ENCODE results near the gene ANTXRL. TPM values are rescaled to one million over a fixed set of nuclear protein-coding genes. Genes with fewer than 3 reads are reported as not detected.
A peak's percentile ranks its signal among the peaks of the same experiment; 100 is the strongest.
"Not testable (repeated sequence)": the region's sequence is repeated elsewhere in the genome, so short reads cannot be mapped to it uniquely, and the experiment has no call there.

Gene ANTXRL
- polyA plus RNA-seq, 2 of the 4 experiments (the other 2 are of a cell fraction) = 0.13 to 0.26 TPM

- CTCF ChIA-PET = interaction anchor here (0.5 to 1.6 kb wide), 2 partner anchors 8 to 517 kb away, joined by 3 to 11 read pairs; no protein-coding TSS in a partner anchor
- WGBS (ENCODE audit: missing lambda C conversion rate) = 63% methylated on average over 4 of the region's 6 CpGs
- H3K4me2 ChIP-seq = no peak overlapping the region
- FAIRE-seq (no peak), DNase-seq (ENCODE audit: low read depth in 1 of 2, low spot score in 1 of 2) (no peak), ATAC-seq (no peak)
- no peaks in the 10 kb centered on the region for H3K9me3 ChIP-seq
- no peak for TF ChIP-seq RNF2 (IDR thresholded peaks at IDR 0.05; ENCODE audit: borderline replicate concordance, low read depth)
- H3K27ac ChIP-seq = no peak overlapping the region
- POLR2A ChIA-PET = no interaction called here
- H3K4me3 ChIP-seq = no peak overlapping the region
- no peaks in the 10 kb centered on the region for H3K4me1 ChIP-seq
These were observed 22.9 kb upstream of the ANTXRL start for GRCh38 chr10:46263831-46264268.

GRCh38 chr10:46264336-46264735, 22.5 kb upstream of the ANTXRL start:
- FAIRE-seq (no peak), ATAC-seq (no peak), DNase-seq (ENCODE audit: low read depth in 1 of 2, low spot score in 1 of 2) (no peak)
- Histone ChIP-seq H3K4me3 (no peak overlapping the region), H3K4me1 (no peaks in the 10 kb centered on the region), H3K9me3 (no peaks in the 10 kb centered on the region), H3K4me2 (no peak overlapping the region), H3K27ac (0 out of 6 replicates have a peak overlapping the region, but pooled peaks of 1 of the 2 experiments have one; percentile 8)
- ChIA-PET CTCF (interaction anchor here (0.5 to 1.6 kb wide), 3 partner anchors 8 to 517 kb away, joined by 3 to 11 read pairs (median 8); no protein-coding TSS in a partner anchor), POLR2A (no interaction called here)
- TF ChIP-seq ATOH8 (CRISPR knock-in tag; IDR thresholded peaks at IDR 0.05; ENCODE audit: low read depth) (no peak), RARB (CRISPR knock-in tag; IDR thresholded peaks at IDR 0.05) (no peak), HOXB13 (CRISPR knock-in tag; IDR thresholded peaks at IDR 0.05; ENCODE audit: low read depth) (no peak), CBX2 (IDR thresholded peaks at IDR 0.05; ENCODE audit: borderline replicate concordance, low read depth) (no peak), ELK1 (IDR thresholded peaks at IDR 0.05; ENCODE audit: low read depth, low read length) (no peak), RNF2 (IDR thresholded peaks at IDR 0.05; ENCODE audit: borderline replicate concordance, low read depth) (no peak), TP53 (CRISPR knock-in tag; IDR thresholded peaks at IDR 0.05) (no peak), ZNF302 (CRISPR knock-in tag; IDR thresholded peaks at IDR 0.05) (no peak), PBX3 (IDR thresholded peaks at IDR 0.05) (no peak), EHMT2 (IDR thresholded peaks at IDR 0.05; ENCODE audit: low read depth) (no peak)
- WGBS (ENCODE audit: missing lambda C conversion rate) = 70% methylated on average over 4 of the region's 5 CpGs

GRCh38 chr10:46264737-46265368, 21.9 kb upstream of the ANTXRL start:
- 72% methylated on average over 8 of the region's 8 CpGs for WGBS (ENCODE audit: missing lambda C conversion rate)
- POLR2A ChIA-PET = no interaction called here
- DNase-seq (ENCODE audit: low read depth in 1 of 2, low spot score in 1 of 2) (no peak), ATAC-seq (no peak; a peak in 2 of 6 replicates), FAIRE-seq (no peak)
- no peak overlapping the region for H3K4me3 ChIP-seq
- H3K9me3 ChIP-seq = no peaks in the 10 kb centered on the region
- no peak overlapping the region for H3K27ac ChIP-seq
- TF ChIP-seq FOSL2 (IDR thresholded peaks at IDR 0.05) = no peak
- TF ChIP-seq FOSL2 (CRISPR knock-in tag; IDR thresholded peaks at IDR 0.05) = no peak
- no peak for TF ChIP-seq PBX3 (IDR thresholded peaks at IDR 0.05)
- TF ChIP-seq BCL3 (IDR thresholded peaks at IDR 0.05) = no peak
- TF ChIP-seq TP53 (CRISPR knock-in tag; IDR thresholded peaks at IDR 0.05) = no peak
- TF ChIP-seq RARB (CRISPR knock-in tag; IDR thresholded peaks at IDR 0.05) = no peak
- TF ChIP-seq GATA3 (IDR thresholded peaks at IDR 0.05; ENCODE audit: borderline replicate concordance) = no peak
- TF ChIP-seq USF2 (IDR thresholded peaks at IDR 0.05) = no peak
- no peak for TF ChIP-seq KDM1A (IDR thresholded peaks at IDR 0.05; ENCODE audit: low read depth)
- no peak for TF ChIP-seq ZFP36 (IDR thresholded peaks at IDR 0.05; ENCODE audit: borderline replicate concordance, partially characterized antibody)
- no peak for TF ChIP-seq RAD21 (conservative IDR thresholded peaks at IDR 0.05 in 1 of 2, IDR thresholded peaks at IDR 0.05 in 1 of 2)
- TF ChIP-seq HEYL (CRISPR knock-in tag; IDR thresholded peaks at IDR 0.05) = no peak
- TF ChIP-seq JUNB (IDR thresholded peaks at IDR 0.05) = no peak
- CTCF ChIA-PET = interaction anchor here (1.5 to 1.6 kb wide), 2 partner anchors 9 to 36 kb away, joined by 8 to 11 read pairs; no protein-coding TSS in a partner anchor
- H3K4me2 ChIP-seq = no peak overlapping the region
- H3K4me1 ChIP-seq = no peaks in the 10 kb centered on the region

GRCh38 chr10:46265566-46266305, 21.1 kb upstream of the ANTXRL start:
- H3K4me3 ChIP-seq; H3K4me1 ChIP-seq; POLR2A ChIA-PET; H3K27ac ChIP-seq; H3K4me2 ChIP-seq; DNase-seq (ENCODE audit: low read depth in 1 of 2, low spot score in 1 of 2); H3K9me3 ChIP-seq; FAIRE-seq: not testable (repeated sequence)
- peak in 1 of 2 experiments; percentile 27; a peak in 2 of 6 replicates for ATAC-seq
- 72% methylated on average over 6 of the region's 6 CpGs for WGBS (ENCODE audit: missing lambda C conversion rate)
- CTCF ChIA-PET = interaction anchor here (0.9 to 1.6 kb wide), 4 partner anchors 9 to 37 kb away, joined by 4 to 11 read pairs (median 8); no protein-coding TSS in a partner anchor
